Testis (tissue), 2 donors: ENCODE results near the gene ZNF574.

Experiments
- CTCF ChIP-seq, 3 experiments: fragments of 450-650 bp in 2 of 3; fragments of 200-600 bp in 1 of 3; sonication (generic) in 1 of 3; IDR thresholded peaks; one replicate each; pipeline ENCODE4 v1.5.1; 2016 to 2019; ENCODE audit warnings: antibody characterized with exemption in 3 of 3, mild to moderate bottlenecking in 2 of 3, moderate library complexity in 1 of 3
- POLR2A ChIP-seq: fragments of 450-650 bp; IDR thresholded peaks from one replicate; pipeline ENCODE4 v1.6.1; 2017; ENCODE audit warnings: antibody characterized with exemption, mild to moderate bottlenecking, moderate library complexity

- TF ChIP-seq CTCF (IDR thresholded peaks at IDR 0.05): no peak
- no peak for TF ChIP-seq POLR2A
Measured at GRCh38 chr19:42086188-42086736, 10.3 kb downstream of the ZNF574 start.
